ENCODE results near the gene ALG14.
A peak's percentile ranks its signal among the peaks of the same experiment; 100 is the strongest.

ALG14 gene

DNA sequence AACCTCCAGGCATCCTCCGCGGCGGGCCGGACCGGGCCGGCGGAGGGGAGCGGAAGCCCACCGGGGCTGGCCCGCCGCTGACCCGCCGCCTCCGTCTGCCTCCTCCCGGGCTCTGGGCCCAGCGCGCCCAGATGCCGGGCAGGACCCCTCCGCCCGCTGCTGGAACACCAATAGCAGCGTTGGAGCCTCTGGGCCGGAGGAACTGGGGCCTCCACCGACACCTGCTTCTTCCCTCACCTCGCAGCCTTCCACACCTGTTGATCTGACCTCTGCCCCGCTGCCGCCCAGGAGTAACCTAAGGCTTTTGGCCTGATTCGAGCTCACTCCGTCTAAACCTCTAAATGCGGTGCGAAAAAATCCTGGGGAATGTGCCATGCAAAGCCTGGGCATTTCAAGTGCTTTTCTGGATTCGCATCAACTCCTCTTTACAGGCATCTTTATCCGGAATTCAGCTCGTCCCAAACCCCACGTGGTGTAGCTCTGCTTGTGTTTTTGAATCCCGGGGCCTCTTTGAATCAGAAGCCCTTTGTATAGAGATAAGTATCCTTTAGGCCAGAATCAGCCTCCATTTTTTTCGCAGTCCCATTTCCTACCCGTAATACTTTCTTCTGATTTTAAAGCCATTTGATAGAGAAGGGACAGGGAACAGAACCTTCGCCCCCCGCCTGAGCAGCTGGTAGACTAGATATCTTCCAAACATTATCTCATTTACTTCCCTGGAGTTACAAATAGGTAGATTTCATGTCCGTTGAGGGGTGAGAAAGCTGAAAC lies 145.2 kb downstream of the ALG14 start:
- DNase-seq (ENCODE audit: low read depth), result no peak

DNA sequence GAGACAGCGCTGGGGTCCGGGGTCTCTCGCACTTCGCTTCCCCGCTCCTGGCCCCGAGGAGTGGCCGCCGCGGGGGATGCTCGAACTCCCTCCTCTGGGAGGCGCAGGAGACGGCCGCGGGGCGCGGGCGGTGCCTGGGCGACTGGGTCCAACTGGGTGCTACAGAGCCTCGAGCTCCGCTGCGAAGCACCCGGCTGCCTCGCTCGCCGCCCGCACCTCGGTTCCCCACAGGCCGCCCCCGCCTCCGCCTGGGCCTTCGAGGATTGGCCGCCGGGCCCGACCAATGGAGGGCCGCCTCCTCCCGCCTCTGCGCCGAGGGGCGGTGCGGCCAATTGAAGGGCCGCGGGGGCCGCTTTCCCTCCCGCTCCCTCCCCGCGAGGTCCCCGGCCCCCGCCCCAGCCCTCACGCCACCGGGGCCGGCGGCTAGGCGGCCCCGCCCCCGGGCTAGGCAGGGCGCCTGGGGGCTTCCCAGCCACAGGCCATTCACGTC lies 145.8 kb downstream of the ALG14 start, which contains the start of gene CNN3:
Gene CNN3, minus strand, starts transcription at position 196 of the 490 bp plus-strand sequence. CDS start 216 bp downstream, outside the sequence.
- no peak for DNase-seq (ENCODE audit: low read depth)

DNA sequence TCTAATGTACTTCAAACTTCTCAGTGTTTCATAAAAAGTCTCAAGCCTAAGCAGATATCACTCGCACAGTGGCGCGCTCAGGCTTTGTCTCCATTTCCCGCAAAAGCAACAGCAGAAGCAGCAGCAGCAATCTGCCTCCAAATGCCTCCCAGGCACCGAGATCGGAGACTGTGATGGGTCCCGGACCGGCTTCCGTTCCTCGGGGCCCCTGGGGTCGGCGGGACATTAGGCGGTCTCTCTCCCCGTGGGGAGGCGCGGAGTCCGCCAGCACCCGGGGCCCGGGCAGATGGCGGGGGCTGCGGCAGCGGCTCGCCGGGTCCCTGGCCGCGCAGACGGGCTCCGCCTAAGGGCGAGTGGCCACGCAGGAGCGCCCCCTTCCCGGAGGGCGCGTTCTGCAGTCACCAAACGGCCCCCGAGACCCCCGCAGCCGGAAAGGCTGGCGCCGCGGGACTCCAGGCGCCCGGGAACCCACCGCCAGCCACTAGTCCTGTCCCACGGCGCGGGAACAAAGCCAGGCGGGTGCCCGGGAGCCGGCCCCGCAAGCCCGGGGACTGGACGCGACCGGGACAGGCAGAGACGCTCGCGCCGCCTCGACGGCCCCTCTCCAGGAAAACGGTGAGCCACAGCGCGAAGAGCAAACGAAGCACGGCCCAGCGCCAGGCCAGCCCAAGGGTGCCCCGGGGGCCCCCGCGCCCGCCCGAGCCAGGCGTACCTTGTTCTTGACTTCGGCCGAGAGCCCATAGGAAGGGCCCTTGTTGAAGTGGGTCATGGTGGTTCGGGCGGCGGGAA lies 146.4 kb downstream of the ALG14 start:
- no peak for DNase-seq (ENCODE audit: low read depth)

DNA sequence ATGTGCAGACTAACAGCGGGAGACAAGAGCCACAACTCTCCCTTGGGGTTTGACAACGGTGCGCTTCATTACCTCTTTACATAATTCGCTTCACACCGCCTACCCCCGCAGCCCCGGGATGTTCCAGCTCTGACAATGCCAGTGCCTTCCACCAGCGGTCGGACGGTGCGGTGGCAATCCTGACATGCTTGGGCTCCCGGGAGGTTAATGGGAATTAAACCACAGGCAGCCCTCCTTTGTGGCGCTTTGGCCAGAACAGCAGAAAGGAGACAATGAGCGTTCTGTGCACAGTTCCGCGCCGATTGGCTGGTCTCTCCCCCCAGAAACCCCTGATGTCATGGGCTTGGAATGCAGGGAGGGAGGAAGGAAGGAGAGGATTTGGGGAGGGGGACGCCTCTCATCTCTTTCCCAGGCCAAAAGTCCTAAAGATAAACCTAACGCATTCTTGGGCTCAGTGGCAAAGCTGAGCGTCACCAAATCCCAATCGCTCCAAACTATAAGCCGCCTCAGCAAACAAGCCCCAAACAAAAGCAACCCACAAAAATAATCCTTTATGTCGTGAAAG lies 147.1 kb downstream of the ALG14 start:
- peak; percentile 93 for DNase-seq (ENCODE audit: low read depth)

DNA sequence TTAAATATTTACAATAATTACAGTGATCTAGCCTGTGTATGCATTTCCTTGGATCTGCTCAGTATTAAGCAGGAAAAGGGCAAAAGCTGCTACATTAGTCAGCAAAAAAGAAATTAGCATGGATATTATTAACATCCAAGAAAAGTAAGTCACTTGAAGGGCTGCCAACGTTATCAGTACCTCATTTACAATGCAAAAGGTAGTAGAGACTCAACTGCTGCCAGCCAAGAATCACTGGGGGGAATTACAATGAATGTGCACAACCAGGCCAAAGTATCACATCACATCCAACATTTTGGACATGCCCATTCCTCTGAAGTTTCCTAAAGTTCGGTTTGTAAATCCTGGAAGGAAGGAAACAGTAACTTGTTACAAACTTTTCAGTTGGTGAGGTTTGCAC lies 147.7 kb downstream of the ALG14 start:
- DNase-seq (ENCODE audit: low read depth), result no peak
